Activated T-helper 2 cell treated with anti-CD3 and anti-CD28 coated beads, Interferon-gamma antibody, Interleukin-2, Interleukin-4, amounts not matched to agents 10 μg/mL and 5 μg/mL and 100 μg/mL, durations not matched to agents 14 hours and 24 hours and 36 hours (primary cell): Measurements from ENCODE around the gene ADGRV1. TPM values are rescaled to one million over a fixed set of nuclear protein-coding genes. Genes with fewer than 3 reads are reported as not detected.
"Not testable (repeated sequence)": the region's sequence is repeated elsewhere in the genome, so short reads cannot be mapped to it uniquely, and the experiment has no call there.

Experiments used
- DNase-seq: peaks from one replicate; pipeline ENCODE4 v3.0.0; 2021; ENCODE audit warnings: low spot score
- H3K27ac Mint-ChIP-seq: one replicate; pipeline ENCODE4 v1.8.0; 2021; ENCODE audit warnings: mixed read lengths
- H3K27me3 Mint-ChIP-seq: one replicate; pipeline ENCODE4 v1.8.0; 2021; ENCODE audit warnings: low read depth, mixed read lengths
- H3K36me3 Mint-ChIP-seq: one replicate; pipeline ENCODE4 v1.8.0; 2021; ENCODE audit warnings: low read depth, mixed read lengths
- H3K4me1 Mint-ChIP-seq: one replicate; pipeline ENCODE4 v1.8.0; 2021; ENCODE audit warnings: low read depth, mixed read lengths
- H3K4me3 Mint-ChIP-seq: one replicate; pipeline ENCODE4 v1.8.0; 2021; ENCODE audit warnings: low read depth, mild to moderate bottlenecking, moderate library complexity, mixed read lengths
- H3K9me3 Mint-ChIP-seq: one replicate; pipeline ENCODE4 v1.8.0; 2021; ENCODE audit warnings: mixed read lengths
- intact Hi-C: fragments of 100-400 bp; cut with micrococcal nuclease; formaldehyde crosslinking; loops from one replicate; pipeline ENCODE4 v1.15.1; 2023
- total RNA-seq: library from RNA; stranded (reverse); gene quantifications from 2 replicates; pipeline ENCODE4 v1.2.3, GENCODE V29; 2022

Gene ADGRV1
- total RNA-seq, 1 donor from 2014 or later: 12.4 TPM

- intact Hi-C loops: no loop called here
- Mint-ChIP-seq H3K27ac (no peak overlapping the region), H3K4me3 (no peak overlapping the region)
Observed at GRCh38 chr5:90983711-90984124, 425.1 kb downstream of the ADGRV1 start.

GRCh38 chr5:90985341-90985740 lies 426.7 kb downstream of the ADGRV1 start:
- Mint-ChIP-seq H3K27me3 (no peaks in the 10 kb centered on the region), H3K9me3 (no peaks in the 10 kb centered on the region), H3K27ac (no peak overlapping the region), H3K4me1 (peaks cover 4% of the 10 kb centered on the region), H3K4me3 (no peak overlapping the region), H3K36me3 (no peaks in the 10 kb centered on the region)
- intact Hi-C loops: no loop called here
- no peak for DNase-seq

More at GRCh38 chr5:90983711-90984124, 425.1 kb downstream of the ADGRV1 start:
- Mint-ChIP-seq H3K9me3 (no peaks in the 10 kb centered on the region), H3K4me1 (peaks cover 4% of the 10 kb centered on the region), H3K27me3 (no peaks in the 10 kb centered on the region), H3K36me3 (no peaks in the 10 kb centered on the region)
- DNase-seq: no peak

- Mint-ChIP-seq H3K27me3 (no peaks in the 10 kb centered on the region), H3K9me3 (no peaks in the 10 kb centered on the region), H3K4me1 (no peaks in the 10 kb centered on the region), H3K4me3 (no peak overlapping the region), H3K36me3 (no peaks in the 10 kb centered on the region), H3K27ac (no peak overlapping the region)
- DNase-seq: no peak
- intact Hi-C loops: no loop called here
Observed at GRCh38 chr5:90987726-90988125, 429.1 kb downstream of the ADGRV1 start.

- peaks cover 11% of the 10 kb centered on the region for H3K9me3 Mint-ChIP-seq
- H3K4me1 Mint-ChIP-seq: no peaks in the 10 kb centered on the region
- H3K36me3 Mint-ChIP-seq: no peaks in the 10 kb centered on the region
- no peaks in the 10 kb centered on the region for H3K27me3 Mint-ChIP-seq
- H3K4me3 Mint-ChIP-seq: no peak overlapping the region
- intact Hi-C loops: no loop called here
- no peak for DNase-seq
- H3K27ac Mint-ChIP-seq: no peak overlapping the region
Observed at GRCh38 chr5:90991201-90991600, 432.6 kb downstream of the ADGRV1 start.

GRCh38 chr5:90994796-90995195 lies 436.2 kb downstream of the ADGRV1 start:
- H3K36me3 Mint-ChIP-seq: no peaks in the 10 kb centered on the region
- no peak overlapping the region for H3K27ac Mint-ChIP-seq
- intact Hi-C loops: no loop called here
- peaks cover 11% of the 10 kb centered on the region for H3K9me3 Mint-ChIP-seq
- peaks cover 2% of the 10 kb centered on the region for H3K27me3 Mint-ChIP-seq
- DNase-seq: no peak
- H3K4me1 Mint-ChIP-seq: no peaks in the 10 kb centered on the region
- no peak overlapping the region for H3K4me3 Mint-ChIP-seq

DNA sequence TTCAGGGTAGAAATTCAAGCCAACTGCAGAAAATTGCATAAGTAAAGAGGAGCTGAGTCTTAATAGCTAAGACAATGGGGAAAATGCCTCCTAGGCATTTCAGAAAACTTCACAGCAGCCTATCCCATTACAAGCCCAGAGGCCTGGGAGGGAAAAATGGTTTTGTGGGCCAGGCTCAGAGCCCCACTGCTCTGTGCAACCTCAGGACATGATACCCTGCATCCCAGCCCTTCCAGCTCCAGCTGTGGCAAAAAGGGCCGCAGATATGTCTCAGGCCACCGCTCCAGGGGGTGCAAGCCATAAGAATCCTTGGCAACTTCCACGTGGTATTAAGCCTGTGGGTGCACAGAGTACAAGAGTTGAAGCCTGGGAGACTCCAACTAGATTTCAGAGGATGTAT lies 437.5 kb downstream of the ADGRV1 start:
- Mint-ChIP-seq H3K36me3 (no peaks in the 10 kb centered on the region), H3K4me1 (no peaks in the 10 kb centered on the region), H3K9me3 (peaks cover 11% of the 10 kb centered on the region), H3K27me3 (peaks cover 2% of the 10 kb centered on the region), H3K4me3 (no peak overlapping the region), H3K27ac (no peak overlapping the region)
- intact Hi-C loops: no loop called here
- no peak for DNase-seq

DNA sequence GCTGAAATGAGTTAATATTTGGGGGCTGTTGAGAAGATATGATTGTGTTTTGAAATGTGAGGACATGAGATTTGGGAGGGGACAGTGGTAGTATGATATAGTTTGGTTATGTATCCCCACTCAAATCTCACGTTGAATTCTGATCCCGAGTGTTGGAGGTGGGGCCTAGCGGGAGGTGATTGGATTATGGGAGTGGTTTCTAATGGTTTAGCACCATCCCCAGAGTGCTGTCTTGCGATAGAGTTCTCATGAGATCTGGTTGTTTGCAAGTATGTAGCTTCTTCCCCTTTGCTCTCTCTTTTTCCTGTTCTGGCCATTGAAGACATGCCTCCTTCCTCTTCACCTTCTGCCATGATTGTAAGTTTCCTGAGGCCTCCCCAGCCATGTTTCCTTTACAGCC lies 438.5 kb downstream of the ADGRV1 start:
- Mint-ChIP-seq H3K27me3 (peaks cover 2% of the 10 kb centered on the region), H3K36me3 (no peaks in the 10 kb centered on the region), H3K4me3 (no peak overlapping the region), H3K4me1 (no peaks in the 10 kb centered on the region), H3K9me3 (peaks cover 11% of the 10 kb centered on the region), H3K27ac (no peak overlapping the region)
- DNase-seq: no peak
- intact Hi-C loops: no loop called here

DNA sequence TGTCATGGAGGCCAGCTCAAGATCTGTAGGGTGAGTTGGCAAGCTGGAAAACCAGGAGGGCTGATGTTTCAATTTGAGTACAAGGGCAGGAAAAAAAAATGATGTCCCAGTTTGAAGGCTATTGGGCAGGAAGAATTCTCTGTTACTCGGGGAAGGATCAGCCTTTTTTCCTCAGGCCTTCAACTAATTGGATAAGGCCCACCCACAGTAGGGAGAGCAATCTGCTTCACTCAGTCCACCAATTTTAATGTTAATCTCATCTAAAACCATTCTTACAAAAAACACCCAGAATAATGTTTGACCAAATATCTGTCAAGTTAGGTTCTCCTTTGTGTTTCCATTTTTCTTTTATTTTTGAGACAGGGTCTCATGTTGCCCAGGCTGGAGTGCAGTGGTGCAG lies 442.1 kb downstream of the ADGRV1 start:
- H3K4me1 Mint-ChIP-seq: no peaks in the 10 kb centered on the region
- H3K9me3 Mint-ChIP-seq: no peaks in the 10 kb centered on the region
- H3K27ac Mint-ChIP-seq: no peak overlapping the region
- intact Hi-C loops: no loop called here
- no peak overlapping the region for H3K4me3 Mint-ChIP-seq
- H3K27me3 Mint-ChIP-seq: peaks cover 8% of the 10 kb centered on the region
- DNase-seq: no peak
- no peaks in the 10 kb centered on the region for H3K36me3 Mint-ChIP-seq

DNA sequence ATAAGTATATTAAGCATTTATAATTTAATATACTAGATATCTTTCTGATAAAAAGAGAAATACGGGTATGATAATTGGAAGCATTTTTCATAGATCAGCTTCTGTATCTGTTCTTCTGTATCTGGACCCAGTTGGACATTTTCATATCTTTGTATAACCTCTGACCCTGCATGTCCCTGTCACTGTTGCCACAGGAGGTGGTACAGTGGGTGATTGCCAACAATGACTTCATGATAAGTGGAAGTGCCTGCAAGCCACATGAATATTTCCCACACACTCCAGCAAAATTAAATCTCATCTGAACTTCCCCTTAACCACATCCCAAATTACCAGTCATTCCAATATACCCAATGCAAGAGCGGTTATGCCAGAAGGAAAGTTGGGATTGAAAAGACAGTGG lies 448.1 kb downstream of the ADGRV1 start:
- H3K4me3 Mint-ChIP-seq: no peak overlapping the region
- H3K27ac Mint-ChIP-seq: no peak overlapping the region
- DNase-seq: no peak
- no peaks in the 10 kb centered on the region for H3K9me3 Mint-ChIP-seq
- intact Hi-C loops: no loop called here
- H3K36me3 Mint-ChIP-seq: no peaks in the 10 kb centered on the region
- H3K4me1 Mint-ChIP-seq: peaks cover 4% of the 10 kb centered on the region
- H3K27me3 Mint-ChIP-seq: peaks cover 11% of the 10 kb centered on the region

DNA sequence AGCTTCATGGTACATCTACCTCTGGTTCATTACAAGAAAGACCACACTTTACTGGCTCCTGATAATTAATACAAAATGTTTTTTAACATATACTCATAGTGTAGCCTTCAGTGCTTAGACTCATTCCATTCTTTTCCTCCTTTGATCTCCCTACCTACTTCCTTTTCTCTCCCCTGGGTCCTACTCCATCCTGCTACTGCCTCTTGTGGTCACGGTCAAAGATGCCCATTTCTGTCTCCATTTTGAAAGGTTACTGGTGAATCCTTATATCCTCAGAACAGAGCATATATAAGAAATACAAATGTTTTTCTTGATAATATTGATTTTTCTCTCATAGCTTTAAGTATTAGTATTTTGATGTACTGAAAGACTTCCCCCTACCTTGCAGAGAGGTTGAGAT lies 448.7 kb downstream of the ADGRV1 start:
- no peaks in the 10 kb centered on the region for H3K9me3 Mint-ChIP-seq
- H3K4me3 Mint-ChIP-seq: no peak overlapping the region
- H3K36me3 Mint-ChIP-seq: no peaks in the 10 kb centered on the region
- peaks cover 11% of the 10 kb centered on the region for H3K27me3 Mint-ChIP-seq
- H3K27ac Mint-ChIP-seq: no peak overlapping the region
- H3K4me1 Mint-ChIP-seq: peaks cover 4% of the 10 kb centered on the region
- intact Hi-C loops: no loop called here
- no peak for DNase-seq

- no peak for DNase-seq
- Mint-ChIP-seq H3K36me3 (no peaks in the 10 kb centered on the region), H3K27me3 (peaks cover 11% of the 10 kb centered on the region), H3K9me3 (no peaks in the 10 kb centered on the region), H3K4me1 (peaks cover 4% of the 10 kb centered on the region), H3K27ac (no peak overlapping the region), H3K4me3 (no peak overlapping the region)
- intact Hi-C loops: no loop called here
Observed at GRCh38 chr5:91007780-91008402, 449.3 kb downstream of the ADGRV1 start.

GRCh38 chr5:91010090-91010489 lies 451.5 kb downstream of the ADGRV1 start:
- Mint-ChIP-seq H3K27ac (no peak overlapping the region), H3K27me3 (peaks cover 7% of the 10 kb centered on the region), H3K9me3 (peaks cover 17% of the 10 kb centered on the region), H3K4me1 (peaks cover 4% of the 10 kb centered on the region), H3K36me3 (no peaks in the 10 kb centered on the region), H3K4me3 (no peak overlapping the region)
- intact Hi-C loops: loop anchor here (5.0 kb wide), 1 partner anchor 68 kb away; no protein-coding TSS in a partner anchor
- DNase-seq: no peak

DNA sequence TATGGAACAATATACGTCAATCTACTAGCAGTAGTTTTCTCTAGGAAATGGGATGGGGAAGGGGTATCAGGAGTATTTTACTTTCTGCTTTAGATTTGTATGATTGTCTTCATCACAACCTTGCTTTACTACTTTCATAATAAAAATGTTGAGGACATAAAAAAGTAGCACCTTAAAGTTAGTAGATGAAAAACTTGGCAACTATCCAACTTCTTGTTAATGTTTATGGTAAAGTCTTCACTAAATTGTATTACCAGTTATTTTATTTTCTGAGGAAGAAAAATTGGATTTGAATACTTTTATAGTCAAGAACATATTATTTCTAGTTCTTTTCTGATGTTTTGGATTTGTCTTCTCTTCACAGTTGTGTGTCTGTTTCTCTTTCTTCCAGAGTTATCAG lies 452.4 kb downstream of the ADGRV1 start:
- intact Hi-C loops: loop anchor here (5.0 kb wide), 1 partner anchor 69 kb away; no protein-coding TSS in a partner anchor
- peaks cover 23% of the 10 kb centered on the region for H3K9me3 Mint-ChIP-seq

GRCh38 chr5:91012867-91013266 lies 454.3 kb downstream of the ADGRV1 start:
- peaks cover 23% of the 10 kb centered on the region for H3K9me3 Mint-ChIP-seq
- not testable (repeated sequence) for H3K27ac Mint-ChIP-seq, H3K27me3 Mint-ChIP-seq, H3K4me1 Mint-ChIP-seq, DNase-seq, H3K4me3 Mint-ChIP-seq, H3K36me3 Mint-ChIP-seq
- intact Hi-C loops: loop anchor here (5.0 kb wide), 1 partner anchor 71 kb away; no protein-coding TSS in a partner anchor

More for the DNA sequence above, 452.4 kb downstream of the ADGRV1 start:
- H3K27ac Mint-ChIP-seq: no peak overlapping the region
- DNase-seq: no peak
- peaks cover 9% of the 10 kb centered on the region for H3K27me3 Mint-ChIP-seq
- H3K4me3 Mint-ChIP-seq: no peak overlapping the region
- peaks cover 4% of the 10 kb centered on the region for H3K4me1 Mint-ChIP-seq
- H3K36me3 Mint-ChIP-seq: no peaks in the 10 kb centered on the region
